Measurements from ENCODE around the gene GUCY2D.

GUCY2D gene

DNA sequence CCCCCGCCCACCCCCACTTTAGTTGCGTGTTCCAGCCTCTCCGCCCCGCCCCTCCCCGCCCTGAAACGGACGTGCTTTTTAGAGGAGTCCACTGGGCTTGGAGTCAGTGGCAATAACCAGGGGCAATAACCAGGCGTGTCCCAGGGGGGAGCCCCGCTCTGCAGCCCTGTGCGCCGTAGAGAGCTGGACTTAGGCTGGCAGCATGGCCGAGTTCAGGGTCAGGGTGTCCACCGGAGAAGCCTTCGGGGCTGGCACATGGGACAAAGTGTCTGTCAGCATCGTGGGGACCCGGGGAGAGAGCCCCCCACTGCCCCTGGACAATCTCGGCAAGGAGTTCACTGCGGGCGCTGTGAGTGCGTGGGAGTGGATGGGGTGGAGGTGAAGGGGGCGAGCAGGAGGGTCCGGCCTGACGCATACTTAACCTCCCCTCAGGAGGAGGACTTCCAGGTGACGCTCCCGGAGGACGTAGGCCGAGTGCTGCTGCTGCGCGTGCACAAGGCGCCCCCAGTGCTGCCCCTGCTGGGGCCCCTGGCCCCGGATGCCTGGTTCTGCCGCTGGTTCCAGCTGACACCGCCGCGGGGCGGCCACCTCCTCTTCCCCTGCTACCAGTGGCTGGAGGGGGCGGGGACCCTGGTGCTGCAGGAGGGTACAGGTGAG lies 36.7 kb downstream of the GUCY2D start, which contains the start of gene ALOX15B:
Gene ALOX15B, plus strand, starts transcription at position 106 of the 657 bp plus-strand sequence. Its CDS starts 97 bp downstream, at position 203.
- H3K4me3 ChIP-seq (replicated peaks; ENCODE audit: low read depth, low read length): no peak within 1 kb of the TSS

DNA sequence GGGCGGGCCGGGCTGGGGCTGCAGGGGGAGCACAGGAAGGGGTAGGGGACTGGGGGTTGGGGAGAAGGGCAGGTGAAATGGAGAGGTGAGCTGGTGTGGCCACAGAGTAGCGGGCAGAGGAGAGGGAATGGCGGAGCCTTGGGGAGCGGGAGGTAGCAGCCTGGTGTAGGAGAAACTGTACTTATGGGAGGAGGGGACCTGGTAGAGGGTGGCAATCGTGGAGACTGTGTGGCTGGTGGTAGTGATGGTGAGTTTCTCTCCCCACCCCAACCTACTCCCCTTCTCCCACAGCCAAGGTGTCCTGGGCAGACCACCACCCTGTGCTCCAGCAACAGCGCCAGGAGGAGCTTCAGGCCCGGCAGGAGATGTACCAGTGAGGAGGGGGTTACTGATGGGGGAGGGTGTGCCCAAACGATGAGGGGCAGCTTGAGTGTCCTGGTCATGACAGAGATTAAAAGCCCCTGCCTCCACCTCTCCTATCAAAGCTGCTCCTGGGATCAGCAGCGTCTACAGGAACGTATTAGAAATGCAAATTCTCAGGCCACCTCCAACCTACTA lies 37.3 kb downstream of the GUCY2D start:
- TF ChIP-seq CTCF (IDR thresholded peaks at IDR 0.05; ENCODE audit: low read length, missing control alignments): no peak
- no peak overlapping the region for H3K4me3 ChIP-seq (replicated peaks; ENCODE audit: low read depth, low read length)
- DNase-seq (ENCODE audit: low read depth): no peak

More for the DNA sequence above, 36.7 kb downstream of the GUCY2D start, which contains the start of gene ALOX15B:
- no peak for DNase-seq (ENCODE audit: low read depth)
- no peak for TF ChIP-seq CTCF (IDR thresholded peaks at IDR 0.05; ENCODE audit: low read length, missing control alignments)

GRCh38 chr17:8041249-8041928 lies 39.0 kb downstream of the GUCY2D start:
- no peak overlapping the region for H3K4me3 ChIP-seq (replicated peaks; ENCODE audit: low read depth, low read length)
- peak; percentile 69 for TF ChIP-seq CTCF (IDR thresholded peaks at IDR 0.05; ENCODE audit: low read length, missing control alignments)
- peak; percentile 95 for DNase-seq (ENCODE audit: low read depth)

DNA sequence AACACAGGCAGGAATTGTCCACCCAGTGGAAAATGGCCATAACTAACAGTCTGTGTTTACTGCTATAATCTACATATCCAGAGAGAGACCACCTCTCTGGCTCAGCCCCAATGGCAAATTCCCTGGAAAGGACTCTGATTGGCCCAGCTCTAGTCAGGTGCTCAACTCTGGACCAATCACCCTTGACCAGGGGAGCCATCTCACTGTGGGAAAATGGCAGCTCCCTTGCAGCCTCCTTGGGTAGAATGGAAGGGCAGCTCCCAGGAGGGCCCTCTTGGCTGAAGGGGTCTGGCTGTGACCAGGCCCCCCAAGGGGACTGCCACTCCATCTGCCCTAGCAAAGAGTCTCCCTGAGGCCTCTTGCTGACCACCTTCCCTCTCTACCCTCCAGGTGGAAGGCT lies 39.6 kb downstream of the GUCY2D start:
- no peak for DNase-seq (ENCODE audit: low read depth)
- no peak for TF ChIP-seq CTCF (IDR thresholded peaks at IDR 0.05; ENCODE audit: low read length, missing control alignments)
- H3K4me3 ChIP-seq (replicated peaks; ENCODE audit: low read depth, low read length): no peak overlapping the region

GRCh38 chr17:8044819-8045810 lies 42.7 kb downstream of the GUCY2D start:
- no peak overlapping the region for H3K4me3 ChIP-seq (replicated peaks; ENCODE audit: low read depth, low read length)
- no peak for TF ChIP-seq CTCF (IDR thresholded peaks at IDR 0.05; ENCODE audit: low read length, missing control alignments)
- no peak for DNase-seq (ENCODE audit: low read depth)

- DNase-seq (ENCODE audit: low read depth): no peak
- no peak overlapping the region for H3K4me3 ChIP-seq (replicated peaks; ENCODE audit: low read depth, low read length)
Observed at GRCh38 chr17:8046306-8046928, 44.0 kb downstream of the GUCY2D start.

More at GRCh38 chr17:8046306-8046928, 44.0 kb downstream of the GUCY2D start:
- no peak for TF ChIP-seq CTCF (IDR thresholded peaks at IDR 0.05; ENCODE audit: low read length, missing control alignments)

Measured in fibroblast of pulmonary artery (primary cell).